NOMO-1 treated with DMSO at 0.1 percent for 48 hours (cell line): ENCODE measurements around the gene ZNF674.

Source experiments
- DNase-seq: peaks from one replicate; lab custom pipeline; 2025; ENCODE audit not compliant: unreplicated experiment; lab: John Stamatoyannopoulos, UW

ZNF674 gene

GRCh38 chrX:46545111-46546005 lies at the start of gene ZNF674:
Gene ZNF674, minus strand, starts transcription at chrX:46545421. Its CDS starts 3,334 bp downstream, at chrX:46542087.
- peak; percentile 79 for DNase-seq

- DNase-seq: no peak
These were observed 44.9 kb upstream of the ZNF674 start for GRCh38 chrX:46589977-46590723.

- peak; percentile 5 for DNase-seq
These were observed 43.0 kb upstream of the ZNF674 start for GRCh38 chrX:46588263-46588662.

- DNase-seq: no peak
These were observed 42.5 kb upstream of the ZNF674 start for GRCh38 chrX:46587753-46588171.

GRCh38 chrX:46587158-46587557 lies 41.9 kb upstream of the ZNF674 start:
- DNase-seq: no peak

- no peak for DNase-seq
These were observed 39.5 kb upstream of the ZNF674 start for GRCh38 chrX:46584736-46585135.

- peak; percentile 23 for DNase-seq
These were observed 37.7 kb upstream of the ZNF674 start for GRCh38 chrX:46582966-46583365.

GRCh38 chrX:46582325-46582724 lies 37.1 kb upstream of the ZNF674 start:
- DNase-seq: no peak

GRCh38 chrX:46580613-46581012 lies 35.4 kb upstream of the ZNF674 start:
- no peak for DNase-seq

GRCh38 chrX:46579250-46579649 lies 34.0 kb upstream of the ZNF674 start:
- DNase-seq: no peak

- DNase-seq: no peak
These were observed 32.2 kb upstream of the ZNF674 start for GRCh38 chrX:46577221-46578005.

GRCh38 chrX:46576458-46576857 lies 31.2 kb upstream of the ZNF674 start:
- DNase-seq: no peak

- peak; percentile 12 for DNase-seq
These were observed 30.8 kb upstream of the ZNF674 start for GRCh38 chrX:46575991-46576392.

GRCh38 chrX:46575586-46575985 lies 30.4 kb upstream of the ZNF674 start:
- DNase-seq: no peak

- DNase-seq: peak; percentile 5
These were observed 29.7 kb upstream of the ZNF674 start for GRCh38 chrX:46574774-46575381.

- DNase-seq: no peak
These were observed 28.9 kb upstream of the ZNF674 start for GRCh38 chrX:46573892-46574773.

- DNase-seq: peak; percentile 32
These were observed 28.2 kb upstream of the ZNF674 start, which contains the start of gene CHST7 for GRCh38 chrX:46573331-46573891. Gene CHST7, plus strand, starts transcription at chrX:46573765. Its CDS starts 167 bp downstream, at chrX:46573932.

- DNase-seq: peak; percentile 54
These were observed 27.2 kb upstream of the ZNF674 start for GRCh38 chrX:46572340-46572936.
